Transverse colon (tissue), 4 donors: ENCODE results near the gene PRPF39. TPM values are rescaled to one million over a fixed set of nuclear protein-coding genes. Genes with fewer than 3 reads are reported as not detected.
"Not testable (repeated sequence)": the region's sequence is repeated elsewhere in the genome, so short reads cannot be mapped to it uniquely, and the experiment has no call there.

Source experiments
- DNase-seq: peaks from one replicate; pipeline ENCODE4 v3.0.0-alpha.2; 2019
- H3K27ac ChIP-seq, 4 donors: fragments of 200-600 bp; sonication (generic); 2 replicates each; pipeline ENCODE4 v1.5.1; 2016 to 2018; ENCODE audit warnings: inconsistent platforms in 4 of 4
- H3K27me3 ChIP-seq: fragments of 200-600 bp; sonication (generic); 2 replicates; pipeline ENCODE4 v1.5.1; 2017; ENCODE audit warnings: inconsistent platforms
- H3K36me3 ChIP-seq, 4 donors: fragments of 200-600 bp; sonication (generic); 2 replicates each; pipeline ENCODE4 v1.5.1; 2017 to 2019; ENCODE audit warnings: inconsistent platforms in 4 of 4
- H3K4me1 ChIP-seq, 4 donors: fragments of 200-600 bp; sonication (generic); 2 replicates each; pipeline ENCODE4 v1.5.1; 2017 to 2020; ENCODE audit warnings: inconsistent platforms in 4 of 4
- H3K4me3 ChIP-seq, 4 donors: fragments of 200-600 bp; sonication (generic); 1 replicate in 1 of 4; 2 replicates in 3 of 4; pipeline versions ENCODE4 v1.5.1 to v1.6.1; 2017 to 2019; ENCODE audit warnings: inconsistent platforms in 4 of 4
- H3K9me3 ChIP-seq, 2 donors: fragments of 200-600 bp; sonication (generic); 2 replicates each; pipeline ENCODE4 v1.5.1; 2017 to 2019; ENCODE audit warnings: inconsistent platforms in 2 of 2
- EP300 ChIP-seq: sonication (generic); formaldehyde crosslinking; IDR thresholded peaks from one replicate; pipeline ENCODE4 v1.6.1; 2017; ENCODE audit warnings: antibody characterized with exemption, low read depth
- POLR2A ChIP-seq: fragments of 450-650 bp; IDR thresholded peaks from one replicate; pipeline ENCODE4 v1.6.1; 2016; ENCODE audit warnings: antibody characterized with exemption, mild to moderate bottlenecking, moderate library complexity
- POLR2AphosphoS5 ChIP-seq, 3 donors: sonication (generic); formaldehyde crosslinking; IDR thresholded peaks; one replicate each; pipeline ENCODE4 v1.6.1; 2016; ENCODE audit warnings: antibody characterized with exemption in 3 of 3
- WGBS, 2 donors: methylation state at CpG; one replicate each; pipeline ENCODE4 v1.1.5; 2018; ENCODE audit warnings: low coverage in 1 of 2; 5-methylcytosine and 5-hydroxymethylcytosine counted together
- in situ Hi-C, 4 donors: fragments of 200-750 bp; cut with MboI; loops; one replicate each; pipeline versions ENCODE4 v1.15.0 to v1.15.1; 2017; ENCODE audit warnings: low sequenced_read_pairs in 3 of 4, low pct_ligation_motif_present in 1 of 4, low pct_unique_long_range_greater_than_20kb in 1 of 4
- intact Hi-C: fragments of 100-400 bp; cut with DNase I; formaldehyde crosslinking; loops from one replicate; pipeline ENCODE4 v1.15.1; 2023; ENCODE audit warnings: low total_unique reads
- total RNA-seq, 4 donors: library from RNA; depleted of rRNA; stranded (reverse); fragments of >200 nt; gene quantifications; one replicate each; pipeline ENCODE4 v1.1.0, GENCODE V29; 2016
- TF ChIP-seq, protein P1 (sequence below), 5 experiments: fragments of 200-600 bp in 3 of 5; fragments of 450-650 bp in 2 of 5; sonication (generic) in 3 of 5; IDR thresholded peaks; 1 replicate in 2 of 5; 2 replicates in 3 of 5; pipeline ENCODE4 v1.5.1; 2016 to 2017; ENCODE audit warnings: antibody characterized with exemption in 5 of 5, inconsistent platforms in 3 of 5, mild to moderate bottlenecking in 2 of 5, moderate library complexity in 1 of 5

Gene PRPF39
- total RNA-seq, 4 donors from 2014 or later, result 13.5 to 239 (median 37.9) TPM

- Histone ChIP-seq H3K9me3 (no peaks in the 10 kb centered on the region), H3K4me1 (peaks cover 0 to 11% (median 0%) of the 10 kb centered on the region in 4 donors), H3K27me3 (no peaks in the 10 kb centered on the region), H3K4me3 (no peak overlapping the region), H3K36me3 (peaks cover 0 to 8% (median 3%) of the 10 kb centered on the region in 4 donors), H3K27ac (no peak overlapping the region)
- intact Hi-C loops, result no loop called here
- WGBS, 2 donors, result 80 to 100% methylated on average over 1 of the region's 1 CpG
- DNase-seq, result no peak
- in situ Hi-C loops, result loop anchor here in 1 of 4 donors (10.0 kb wide), 1 partner anchor 105 kb away; the partner anchor contains the start of genes KLHL28 and TOGARAM1
- TF ChIP-seq POLR2A (no peak), POLR2AphosphoS5 (IDR thresholded peaks at IDR 0.05) (no peak), EP300 (no peak)
- TF ChIP-seq, protein P1, sequence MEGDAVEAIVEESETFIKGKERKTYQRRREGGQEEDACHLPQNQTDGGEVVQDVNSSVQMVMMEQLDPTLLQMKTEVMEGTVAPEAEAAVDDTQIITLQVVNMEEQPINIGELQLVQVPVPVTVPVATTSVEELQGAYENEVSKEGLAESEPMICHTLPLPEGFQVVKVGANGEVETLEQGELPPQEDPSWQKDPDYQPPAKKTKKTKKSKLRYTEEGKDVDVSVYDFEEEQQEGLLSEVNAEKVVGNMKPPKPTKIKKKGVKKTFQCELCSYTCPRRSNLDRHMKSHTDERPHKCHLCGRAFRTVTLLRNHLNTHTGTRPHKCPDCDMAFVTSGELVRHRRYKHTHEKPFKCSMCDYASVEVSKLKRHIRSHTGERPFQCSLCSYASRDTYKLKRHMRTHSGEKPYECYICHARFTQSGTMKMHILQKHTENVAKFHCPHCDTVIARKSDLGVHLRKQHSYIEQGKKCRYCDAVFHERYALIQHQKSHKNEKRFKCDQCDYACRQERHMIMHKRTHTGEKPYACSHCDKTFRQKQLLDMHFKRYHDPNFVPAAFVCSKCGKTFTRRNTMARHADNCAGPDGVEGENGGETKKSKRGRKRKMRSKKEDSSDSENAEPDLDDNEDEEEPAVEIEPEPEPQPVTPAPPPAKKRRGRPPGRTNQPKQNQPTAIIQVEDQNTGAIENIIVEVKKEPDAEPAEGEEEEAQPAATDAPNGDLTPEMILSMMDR (IDR thresholded peaks at IDR 0.05), result no peak
These were observed 13.7 kb upstream of the PRPF39 start for GRCh38 chr14:45070215-45070614.

DNA sequence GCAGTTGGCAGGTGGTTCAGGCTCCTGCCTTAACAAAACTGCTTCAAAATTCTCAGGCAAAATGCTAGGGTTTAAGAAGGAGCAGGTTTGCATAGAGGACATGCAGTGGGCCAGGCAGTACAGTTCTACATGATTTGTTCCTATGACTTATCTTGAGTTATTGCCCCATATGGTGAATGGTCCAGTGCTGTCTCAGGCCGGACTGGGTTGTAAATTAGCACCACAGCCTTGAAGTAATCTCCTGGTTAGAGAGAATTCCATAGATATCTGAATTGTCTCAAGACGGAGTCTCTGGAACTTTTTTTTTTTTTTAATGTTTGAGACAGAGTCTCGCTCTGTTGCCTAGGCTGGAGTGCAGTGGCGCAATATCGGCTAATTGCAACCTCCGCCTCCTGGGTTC lies 11.8 kb upstream of the PRPF39 start:
- no peak for DNase-seq
- no peaks in the 10 kb centered on the region for H3K27me3 ChIP-seq
- TF ChIP-seq EP300, result no peak
- TF ChIP-seq POLR2A, result no peak
- no peaks in the 10 kb centered on the region for H3K9me3 ChIP-seq
- no peak overlapping the region for H3K4me3 ChIP-seq
- intact Hi-C loops, result no loop called here
- H3K27ac ChIP-seq, result no peak overlapping the region
- peaks cover 0 to 8% (median 3%) of the 10 kb centered on the region in 4 donors for H3K36me3 ChIP-seq
- no peaks in the 10 kb centered on the region for H3K4me1 ChIP-seq
- 93 to 100% methylated on average over 1 to 6 of the region's 6 CpGs for WGBS, 2 donors
- in situ Hi-C loops, result loop anchor here in 1 of 4 donors (10.0 kb wide), 1 partner anchor 107 kb away; the partner anchor contains the start of genes KLHL28 and TOGARAM1

GRCh38 chr14:45073231-45073879 lies 10.6 kb upstream of the PRPF39 start:
- WGBS, 2 donors, result 76% methylated on average over 5 of the region's 5 CpGs
- H3K36me3 ChIP-seq, result peaks cover 0 to 8% (median 3%) of the 10 kb centered on the region in 4 donors
- in situ Hi-C loops (loop anchor here in 1 of 4 donors (10.0 kb wide), 1 partner anchor 109 kb away; the partner anchor contains the start of genes KLHL28 and TOGARAM1), intact Hi-C loops (no loop called here)
- no peaks in the 10 kb centered on the region for H3K9me3 ChIP-seq
- TF ChIP-seq EP300 (no peak), POLR2AphosphoS5 (IDR thresholded peaks at IDR 0.05) (no peak), POLR2A (no peak)
- TF ChIP-seq, protein P1 (IDR thresholded peaks at IDR 0.05), result no peak
- no peaks in the 10 kb centered on the region for H3K27me3 ChIP-seq
- H3K4me3 ChIP-seq, result no peak overlapping the region
- DNase-seq, result no peak
- H3K27ac ChIP-seq, result no peak overlapping the region
- no peaks in the 10 kb centered on the region for H3K4me1 ChIP-seq

DNA sequence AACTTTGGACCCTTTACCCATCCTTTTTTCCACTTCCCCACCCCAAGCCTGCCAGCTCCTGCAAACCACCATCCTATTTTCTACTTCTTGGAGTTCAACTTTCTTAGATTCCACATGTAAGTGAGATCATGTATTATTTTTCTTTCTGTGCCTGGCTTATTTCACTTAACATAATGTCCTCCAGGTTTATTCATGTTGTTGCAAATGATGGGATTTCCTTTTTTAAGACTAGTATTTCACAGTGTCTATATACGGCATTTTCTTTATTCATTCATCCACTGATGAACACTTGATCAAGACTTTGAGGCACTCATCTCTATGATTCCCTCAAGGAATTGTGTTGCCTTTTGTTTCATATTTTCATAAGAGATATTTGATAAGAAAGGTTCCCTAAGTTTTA lies 5.6 kb upstream of the PRPF39 start:
- TF ChIP-seq POLR2A (no peak), POLR2AphosphoS5 (IDR thresholded peaks at IDR 0.05) (no peak), EP300 (no peak)
- TF ChIP-seq, protein P1 (IDR thresholded peaks at IDR 0.05), result no peak
- DNase-seq, result no peak
- WGBS, 2 donors, result 90 to 100% methylated on average over 1 of the region's 1 CpG
- in situ Hi-C loops (loop anchor here in 1 of 4 donors (10.0 kb wide), 1 partner anchor 114 kb away; the partner anchor contains the start of genes KLHL28 and TOGARAM1), intact Hi-C loops (no loop called here)
- H3K4me3 ChIP-seq, result no peak overlapping the region
- H3K27me3 ChIP-seq, result no peaks in the 10 kb centered on the region
- H3K4me1 ChIP-seq, result peaks cover 0 to 6% (median 2%) of the 10 kb centered on the region in 4 donors
- peaks cover 0 to 5% (median 0%) of the 10 kb centered on the region in 4 donors for H3K36me3 ChIP-seq
- no peak overlapping the region for H3K27ac ChIP-seq
- H3K9me3 ChIP-seq, result no peaks in the 10 kb centered on the region

GRCh38 chr14:45080416-45080968 lies 3.4 kb upstream of the PRPF39 start:
- 96% methylated on average over 27 of the region's 40 CpGs; no CpG with 5 or more reads in 1 of the 2 donors for WGBS, 2 donors
- H3K27ac ChIP-seq, DNase-seq, intact Hi-C loops, H3K9me3 ChIP-seq, H3K4me3 ChIP-seq, in situ Hi-C loops, H3K27me3 ChIP-seq, H3K36me3 ChIP-seq: not testable (repeated sequence)
- H3K4me1 ChIP-seq, result peaks cover 5 to 19% (median 14%) of the 10 kb centered on the region in 4 donors

DNA sequence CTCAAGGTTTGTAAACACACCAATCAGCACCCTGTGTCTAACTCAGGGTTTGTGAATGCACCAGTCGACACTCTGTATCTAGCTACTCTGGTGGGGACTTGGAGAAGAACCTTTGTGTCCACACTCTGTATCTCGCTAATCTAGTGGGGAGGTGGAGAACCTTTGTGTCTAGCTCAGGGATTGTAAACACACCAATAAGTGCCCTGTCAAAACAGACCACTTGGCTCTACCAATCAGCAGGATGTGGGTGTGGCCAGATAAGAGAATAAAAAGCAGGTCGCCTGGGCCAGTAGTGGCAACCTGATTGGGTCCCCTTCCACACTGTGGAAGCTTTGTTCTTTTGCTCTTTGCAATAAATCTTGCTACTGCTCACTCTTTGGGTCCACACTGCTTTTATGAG lies 2.8 kb upstream of the PRPF39 start:
- WGBS, 2 donors, result 98 to 100% methylated on average over 3 of the region's 3 CpGs
- H3K27me3 ChIP-seq, in situ Hi-C loops, H3K9me3 ChIP-seq, DNase-seq, H3K27ac ChIP-seq, H3K4me3 ChIP-seq, H3K36me3 ChIP-seq, intact Hi-C loops: not testable (repeated sequence)
- H3K4me1 ChIP-seq, result peaks cover 11 to 25% (median 20%) of the 10 kb centered on the region in 4 donors
